HG03196 (cell line): ENCODE results near the gene UNC5C.
A peak's percentile ranks its signal among the peaks of the same experiment; 100 is the strongest.

ENCODE experiments used
- ATAC-seq: cut with Tn5 transposase; IDR thresholded peaks from one replicate; pipeline ENCODE4 v1.9.1; 2021; ENCODE audit not compliant: unreplicated experiment

UNC5C gene

GRCh38 chr4:95548738-95549245 lies at the start of gene UNC5C:
Gene UNC5C, minus strand, starts transcription at chr4:95548973.
- no peak for ATAC-seq

- ATAC-seq = no peak
Measured at GRCh38 chr4:95596676-95597075, 47.9 kb upstream of the UNC5C start.

GRCh38 chr4:95594629-95595028 lies 45.9 kb upstream of the UNC5C start:
- no peak for ATAC-seq

GRCh38 chr4:95594013-95594412 lies 45.2 kb upstream of the UNC5C start:
- no peak for ATAC-seq

GRCh38 chr4:95591278-95591677 lies 42.5 kb upstream of the UNC5C start:
- no peak for ATAC-seq

GRCh38 chr4:95590615-95591014 lies 41.8 kb upstream of the UNC5C start:
- no peak for ATAC-seq

GRCh38 chr4:95585016-95585695 lies 36.4 kb upstream of the UNC5C start:
- no peak for ATAC-seq

GRCh38 chr4:95580226-95580625 lies 31.5 kb upstream of the UNC5C start:
- ATAC-seq = no peak

- ATAC-seq = no peak
Measured at GRCh38 chr4:95572304-95572991, 23.7 kb upstream of the UNC5C start.

- ATAC-seq = no peak
Measured at GRCh38 chr4:95571577-95571976, 22.8 kb upstream of the UNC5C start.

- ATAC-seq = no peak
Measured at GRCh38 chr4:95563638-95564337, 15.0 kb upstream of the UNC5C start.

- no peak for ATAC-seq
Measured at GRCh38 chr4:95560774-95561173, 12.0 kb upstream of the UNC5C start.

GRCh38 chr4:95556207-95556859 lies 7.6 kb upstream of the UNC5C start:
- no peak for ATAC-seq

GRCh38 chr4:95552942-95553550 lies 4.3 kb upstream of the UNC5C start:
- no peak for ATAC-seq

GRCh38 chr4:95551653-95552052 lies 2.9 kb upstream of the UNC5C start:
- ATAC-seq = no peak

GRCh38 chr4:95550115-95550987 lies 1.6 kb upstream of the UNC5C start:
- ATAC-seq = no peak

GRCh38 chr4:95549246-95550114 lies 707 bp upstream of the UNC5C start:
- peak; percentile 93 for ATAC-seq

GRCh38 chr4:95547715-95548471 lies 880 bp downstream of the UNC5C start:
- ATAC-seq = no peak
